HG02642 (cell line): ENCODE data around the gene GMPPB.
"Not testable (repeated sequence)": the region's sequence is repeated elsewhere in the genome, so short reads cannot be mapped to it uniquely, and the experiment has no call there.

Source experiments
- ATAC-seq: cut with Tn5 transposase; IDR thresholded peaks from one replicate; pipeline ENCODE4 v1.9.1; 2021; ENCODE audit warnings: mild to moderate bottlenecking; ENCODE audit not compliant: unreplicated experiment, poor library complexity

The GMPPB gene

DNA sequence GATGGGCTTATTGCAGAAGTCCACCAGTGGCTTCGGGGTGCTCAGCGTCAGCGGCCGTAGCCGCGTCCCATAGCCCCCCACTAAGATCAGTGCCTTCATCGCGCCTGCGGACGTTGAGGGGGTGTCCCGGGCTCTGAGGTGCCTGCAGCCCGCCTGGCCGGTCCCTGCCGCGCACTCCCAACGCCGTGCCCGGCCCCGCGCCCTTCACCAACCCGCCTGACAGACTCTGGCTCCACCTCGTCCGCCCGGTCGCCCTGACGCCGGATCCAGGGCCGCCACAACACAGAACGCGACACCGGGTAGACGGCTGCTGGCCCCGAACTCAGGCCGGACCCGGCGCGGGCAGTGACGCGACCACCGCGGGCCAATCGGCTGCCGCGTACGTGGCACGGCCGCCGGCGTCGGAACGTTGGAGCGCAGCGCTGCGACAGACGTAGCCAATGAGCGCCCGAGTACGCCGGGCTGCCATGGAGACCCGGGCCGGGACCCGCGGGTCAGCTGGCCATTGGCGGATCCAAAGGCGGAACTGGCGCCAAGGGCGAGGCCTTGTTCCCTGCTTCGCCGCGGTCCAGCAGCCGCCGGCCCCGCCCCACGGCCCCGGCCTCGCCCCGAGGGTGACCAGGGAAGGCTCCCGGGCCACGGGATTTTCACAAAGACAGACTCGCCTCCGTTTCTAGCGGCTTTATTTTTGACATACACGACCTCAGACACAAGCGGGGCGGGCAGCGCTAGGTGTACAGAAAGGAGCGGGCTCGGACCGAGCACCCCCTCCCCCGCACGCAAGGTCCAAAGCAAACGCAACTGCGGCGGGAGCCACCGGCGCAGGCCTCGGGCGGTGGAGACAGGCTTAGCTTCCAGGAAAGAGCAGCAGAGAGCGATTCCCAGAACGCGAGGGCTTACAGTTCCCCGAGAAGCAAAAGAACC, at the start of gene GMPPB:
GMPPB (minus strand) TSS at position 324 of the 924 bp plus-strand sequence; CDS start at position 99, 225 bp downstream.
- ATAC-seq: peak; percentile 78

DNA sequence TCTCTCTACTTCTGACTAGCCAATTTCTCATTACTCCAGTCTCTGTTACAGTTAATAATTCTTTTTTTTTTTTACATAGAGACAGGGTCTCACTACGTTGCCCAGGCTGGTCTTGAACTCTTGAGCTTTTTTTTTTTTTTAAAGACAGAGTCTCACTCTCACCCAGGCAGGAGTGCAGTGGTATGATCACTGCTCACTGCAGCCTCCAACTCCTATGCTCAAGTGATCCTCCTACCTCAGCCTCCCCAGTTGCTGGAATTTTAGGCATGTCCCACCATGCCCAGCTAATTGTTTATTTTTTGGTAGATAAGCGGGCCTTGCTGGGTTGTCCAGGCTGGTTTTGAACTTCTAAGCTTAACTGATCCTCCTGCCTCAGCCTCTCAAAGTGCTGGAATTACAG, 49.0 kb upstream of the GMPPB start:
- no peak for ATAC-seq

DNA sequence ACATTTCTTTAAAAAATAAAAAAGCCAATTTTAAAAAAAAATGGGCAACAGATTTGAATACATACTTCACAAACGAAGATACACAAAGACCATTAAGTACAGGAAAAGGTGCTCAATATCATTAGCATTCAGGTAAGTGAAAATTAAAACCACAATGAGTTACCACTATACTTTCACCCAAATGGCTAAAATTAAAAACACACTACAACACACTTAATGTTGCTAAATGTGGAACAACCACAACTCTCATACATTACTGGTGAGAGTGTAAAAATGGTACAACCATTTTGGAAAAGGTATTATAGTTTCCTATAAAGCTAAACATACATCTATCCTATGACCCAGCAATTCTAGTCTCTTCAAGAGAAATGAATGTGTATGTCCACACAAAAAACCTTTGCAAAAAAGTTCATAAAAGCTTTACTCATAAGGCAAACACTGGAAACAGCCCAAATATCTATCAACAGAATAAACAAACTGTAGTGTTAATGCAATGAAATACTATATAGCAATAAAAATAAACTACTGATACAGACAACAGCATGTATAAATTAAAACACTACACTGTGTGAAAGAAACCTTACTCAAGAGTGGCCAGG, 47.7 kb upstream of the GMPPB start:
- no peak for ATAC-seq

GRCh38 chr3:49769926-49770325, 46.2 kb upstream of the GMPPB start:
- ATAC-seq: no peak

GRCh38 chr3:49769286-49769915, 45.6 kb upstream of the GMPPB start:
- ATAC-seq: no peak

DNA sequence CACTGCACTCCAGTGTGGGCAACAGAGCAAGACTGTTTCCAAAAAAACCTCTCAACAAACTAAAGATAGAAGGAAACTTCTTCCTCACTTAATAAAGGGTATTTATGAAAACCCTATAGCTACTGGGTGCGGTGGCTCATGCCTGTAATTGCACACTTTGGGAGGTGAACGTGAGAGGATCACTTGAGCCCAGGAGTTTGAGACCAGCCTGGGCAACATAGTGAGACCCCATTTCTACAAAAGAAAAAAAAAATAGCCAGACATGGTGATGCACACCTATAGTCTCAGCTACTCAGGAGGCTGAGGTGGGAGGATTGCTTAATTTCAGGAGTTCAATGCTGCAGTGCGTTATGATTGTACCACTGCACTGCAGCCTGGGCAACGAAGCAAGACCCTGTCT, 40.2 kb upstream of the GMPPB start:
- no peak for ATAC-seq

DNA sequence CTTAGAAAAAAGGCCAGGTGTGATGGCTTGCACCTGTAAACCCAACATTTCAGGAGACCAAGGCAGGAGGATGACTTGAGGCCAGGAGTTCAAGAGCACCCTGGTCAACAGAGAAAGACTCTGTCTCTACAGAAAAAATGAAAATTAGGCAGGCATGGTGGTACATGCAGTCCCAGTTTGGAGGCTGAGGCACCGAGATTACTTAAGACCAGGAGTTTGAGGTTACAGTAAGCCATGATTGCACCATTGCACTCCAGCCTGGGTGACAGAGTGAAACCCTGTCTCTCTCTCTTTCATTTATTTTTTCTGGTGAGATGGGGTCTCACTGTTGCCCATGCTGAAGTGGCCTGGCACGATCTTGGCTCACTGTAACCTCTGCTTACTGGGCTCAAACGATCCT, 37.9 kb upstream of the GMPPB start:
- ATAC-seq: no peak

DNA sequence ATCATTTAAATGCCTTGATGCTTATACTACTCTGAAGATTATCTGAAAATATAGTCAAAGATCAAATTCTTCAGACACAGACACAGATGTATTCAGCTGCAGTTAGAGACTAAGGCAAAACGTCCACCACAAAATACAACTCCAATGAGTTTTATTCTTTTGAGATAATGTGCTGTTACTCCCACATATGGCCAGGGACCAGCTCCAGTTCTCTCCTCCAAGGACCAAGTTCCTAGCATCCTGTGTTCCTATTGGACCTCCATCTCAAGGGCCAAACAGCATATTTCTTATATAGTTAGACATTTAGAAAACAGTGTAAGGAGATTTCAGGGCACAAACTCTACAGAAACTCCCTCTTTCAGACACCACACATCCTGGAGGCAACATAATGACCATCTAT, 35.5 kb upstream of the GMPPB start:
- no peak for ATAC-seq

- no peak for ATAC-seq
These were observed 33.4 kb upstream of the GMPPB start for GRCh38 chr3:49757197-49757596.

GRCh38 chr3:49756036-49756435, 32.3 kb upstream of the GMPPB start:
- ATAC-seq: no peak

DNA sequence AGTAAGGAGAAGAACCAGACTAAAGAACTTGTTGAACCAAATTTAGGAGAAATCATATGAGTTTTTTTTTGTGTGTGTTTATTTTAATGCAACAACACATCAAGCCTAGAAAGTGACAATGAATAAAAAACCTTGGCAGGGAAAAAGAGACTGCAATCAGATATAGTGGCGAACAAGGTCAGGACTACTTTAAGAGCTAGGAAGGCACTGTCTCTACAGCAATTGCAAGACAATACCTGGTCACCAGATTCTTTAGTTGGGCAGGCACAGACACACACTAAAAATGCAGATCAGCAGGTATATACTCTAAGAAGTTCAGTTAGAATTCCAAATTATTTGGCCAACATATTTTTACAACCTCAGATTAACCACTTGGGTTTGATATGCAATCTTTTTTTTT, 30.8 kb upstream of the GMPPB start:
- ATAC-seq: no peak

GRCh38 chr3:49751501-49751900, 27.8 kb upstream of the GMPPB start:
- no peak for ATAC-seq

GRCh38 chr3:49750056-49750455, 26.3 kb upstream of the GMPPB start:
- no peak for ATAC-seq

DNA sequence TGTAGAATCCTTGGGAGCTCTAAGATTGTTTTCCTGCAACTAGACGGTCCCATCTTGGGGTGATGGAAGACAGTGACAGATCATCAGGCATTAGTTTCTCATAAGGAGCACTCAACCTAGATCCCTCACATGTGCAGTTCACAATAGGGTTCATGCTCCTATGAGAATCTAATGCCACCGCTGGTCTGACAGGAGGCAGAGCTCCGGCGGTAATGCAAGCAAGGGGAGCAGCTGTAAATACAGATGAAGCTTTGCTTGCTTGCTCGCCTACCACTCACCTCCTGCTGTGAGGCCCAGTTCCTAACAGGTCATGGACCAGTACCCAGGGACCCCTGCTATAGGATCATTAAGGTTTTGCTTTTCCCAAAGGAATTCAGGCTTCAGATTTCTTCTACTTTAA, 25.1 kb upstream of the GMPPB start:
- not testable (repeated sequence) for ATAC-seq

DNA sequence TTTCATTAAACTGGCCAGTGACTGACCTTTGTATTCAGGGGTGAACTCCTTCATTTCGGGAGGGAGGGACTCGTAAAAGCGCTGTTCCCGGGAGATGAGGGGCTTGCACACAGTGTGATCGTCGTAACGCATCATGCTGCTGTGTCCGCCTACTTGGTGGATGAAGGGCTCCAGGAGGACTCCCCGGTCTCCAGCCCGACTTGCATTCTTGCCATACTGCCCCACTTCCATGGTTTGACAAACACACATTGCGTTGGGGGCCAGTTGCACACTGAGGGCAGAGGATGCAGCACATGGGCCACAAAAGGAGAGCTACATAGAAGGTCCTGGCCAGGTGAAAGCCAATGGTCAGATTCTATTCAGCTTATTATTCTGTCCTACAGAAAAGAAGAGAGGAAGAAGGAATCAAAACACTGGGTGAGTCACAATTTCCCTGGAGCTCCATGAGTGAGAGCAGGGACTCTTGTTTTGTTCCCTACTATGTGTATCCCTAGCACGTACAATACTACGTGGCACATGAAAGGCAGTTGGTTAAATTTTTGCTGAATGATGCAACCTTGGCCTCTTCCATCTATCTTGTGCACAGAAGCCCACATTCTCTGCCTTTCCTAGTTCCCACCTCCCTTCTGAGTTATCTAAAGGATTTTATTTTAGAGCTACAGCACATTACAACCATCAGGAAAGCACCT, 24.2 kb upstream of the GMPPB start:
- ATAC-seq: no peak

- ATAC-seq: no peak
These were observed 22.2 kb upstream of the GMPPB start for GRCh38 chr3:49745986-49746385.

DNA sequence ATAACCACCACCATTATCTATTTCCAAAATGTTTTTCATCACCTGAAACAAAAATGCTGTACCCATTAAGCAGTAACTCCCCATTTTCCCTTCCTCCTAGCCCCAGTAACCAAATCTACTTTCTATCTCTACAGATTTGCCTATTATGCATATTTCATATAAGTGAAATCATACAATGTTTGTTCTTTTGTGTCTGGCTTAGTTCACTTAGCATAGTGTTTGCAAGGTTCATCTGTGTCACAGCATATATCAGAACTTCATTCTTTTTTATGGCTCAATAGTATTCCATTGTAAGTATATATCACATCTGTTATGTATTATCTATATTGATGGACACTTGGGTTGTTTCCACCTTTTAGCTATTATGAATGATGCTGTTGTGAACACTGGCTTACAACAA, 16.7 kb upstream of the GMPPB start:
- no peak for ATAC-seq

DNA sequence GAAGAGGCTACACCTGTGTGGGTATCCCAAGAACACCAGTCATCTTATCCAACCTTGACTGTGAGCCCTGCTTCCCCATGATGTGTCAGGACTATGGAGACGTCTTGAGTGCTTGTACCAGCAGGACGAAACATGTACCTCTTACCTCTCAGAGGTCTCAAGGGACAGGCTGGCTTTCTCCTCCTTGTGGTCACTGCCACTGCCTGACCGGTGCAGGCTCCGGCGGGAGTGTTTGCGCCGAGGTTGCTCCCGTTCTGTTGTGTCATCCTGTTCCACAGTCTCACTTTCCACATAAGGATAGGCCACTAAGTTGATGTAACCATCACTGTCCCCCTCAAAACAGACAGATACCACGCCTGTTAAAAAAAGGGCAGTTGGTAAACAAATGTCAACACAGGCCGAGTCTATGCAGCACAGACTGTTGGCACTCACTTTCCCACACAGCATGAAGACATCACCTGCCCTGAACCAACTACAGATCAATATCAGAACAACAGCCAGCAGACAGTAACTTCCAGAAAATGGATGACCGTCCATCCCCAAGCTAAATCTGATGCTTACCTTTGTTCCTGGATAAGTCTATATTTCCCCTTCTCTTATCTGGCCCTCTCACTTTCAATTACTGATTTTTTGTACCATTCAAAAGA, 14.4 kb upstream of the GMPPB start:
- no peak for ATAC-seq

GRCh38 chr3:49734752-49735151, 11.0 kb upstream of the GMPPB start:
- ATAC-seq: no peak

DNA sequence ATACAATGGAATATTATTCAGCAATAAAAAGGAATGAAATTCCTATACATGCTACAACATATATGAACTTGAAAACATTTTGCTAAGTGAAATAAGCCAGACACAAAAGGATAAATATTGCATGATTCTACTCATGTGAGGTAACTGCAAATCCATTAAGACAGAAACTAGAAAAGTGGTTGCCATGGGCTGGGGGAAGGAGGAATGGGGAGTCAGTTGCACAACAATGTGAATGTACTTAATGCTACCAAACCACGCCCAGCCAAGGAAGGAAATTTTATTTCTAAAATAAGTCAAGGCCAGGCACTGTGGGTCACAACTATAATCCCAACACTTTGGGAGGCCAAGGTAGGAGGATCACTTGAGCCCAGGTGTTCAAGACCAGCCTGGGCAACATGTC, 9.8 kb upstream of the GMPPB start:
- ATAC-seq: no peak
